ENCODE measurements around the gene TADA3. TPM values are rescaled to one million over a fixed set of nuclear protein-coding genes. Genes with fewer than 3 reads are reported as not detected.

Gene TADA3
- total RNA-seq, 1 experiment from 2014 or later, result 147 TPM

DNA sequence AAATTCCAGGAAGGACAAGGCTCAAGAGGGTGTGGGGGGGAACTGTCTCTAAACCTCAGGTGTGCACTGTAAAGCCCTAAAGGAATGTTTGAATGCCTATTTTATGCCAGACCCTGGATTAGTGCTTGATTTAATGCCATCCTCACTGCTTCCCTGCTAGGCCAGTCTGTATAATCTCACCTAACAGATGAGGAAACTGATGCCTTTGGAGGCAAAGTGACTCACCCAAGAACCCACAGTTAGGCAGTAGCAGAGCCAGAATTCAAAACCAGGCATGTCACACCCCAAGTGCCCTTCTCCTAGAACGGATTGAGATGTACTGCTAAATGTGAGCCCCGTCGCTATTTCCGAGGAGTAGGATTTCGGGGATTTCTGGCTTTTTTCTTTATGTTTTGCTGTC is 30.4 kb downstream of the TADA3 start:
- no peak for DNase-seq (ENCODE audit: low read depth)

DNA sequence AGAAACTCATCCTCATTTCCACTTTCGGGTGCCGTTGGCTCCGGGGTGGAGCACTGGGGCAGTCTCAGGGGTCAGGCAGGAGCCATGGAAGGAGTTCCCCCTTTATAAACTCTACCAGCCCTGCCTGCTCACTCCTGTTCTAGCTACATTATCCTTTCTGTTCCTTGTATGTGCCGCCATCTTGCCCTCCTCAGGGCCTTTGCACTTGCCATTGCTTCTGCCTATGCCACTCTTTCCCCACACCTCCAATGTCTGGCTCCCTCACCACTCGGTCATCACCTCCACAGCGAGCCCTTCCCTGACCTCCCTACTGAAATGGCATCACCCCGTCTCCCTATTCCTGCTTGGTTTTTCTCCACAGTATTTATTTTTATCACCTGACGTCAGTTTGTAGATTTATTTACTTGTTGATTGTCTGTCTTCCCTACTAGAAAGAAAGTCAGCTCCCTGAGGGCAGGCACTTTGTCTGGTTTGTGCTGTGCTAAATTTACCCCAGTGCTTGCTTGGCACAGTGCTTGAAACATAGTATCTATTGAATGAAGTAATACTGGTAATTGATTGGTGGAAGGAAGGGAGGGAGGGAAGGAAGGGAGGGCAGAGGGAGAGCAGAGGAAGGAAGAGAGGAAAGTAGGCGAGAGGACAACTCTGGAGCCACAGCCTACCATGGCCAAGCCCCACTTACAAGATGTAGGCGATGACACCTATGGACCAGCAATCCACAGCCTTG is 31.3 kb downstream of the TADA3 start:
- DNase-seq (ENCODE audit: low read depth), result no peak

DNA sequence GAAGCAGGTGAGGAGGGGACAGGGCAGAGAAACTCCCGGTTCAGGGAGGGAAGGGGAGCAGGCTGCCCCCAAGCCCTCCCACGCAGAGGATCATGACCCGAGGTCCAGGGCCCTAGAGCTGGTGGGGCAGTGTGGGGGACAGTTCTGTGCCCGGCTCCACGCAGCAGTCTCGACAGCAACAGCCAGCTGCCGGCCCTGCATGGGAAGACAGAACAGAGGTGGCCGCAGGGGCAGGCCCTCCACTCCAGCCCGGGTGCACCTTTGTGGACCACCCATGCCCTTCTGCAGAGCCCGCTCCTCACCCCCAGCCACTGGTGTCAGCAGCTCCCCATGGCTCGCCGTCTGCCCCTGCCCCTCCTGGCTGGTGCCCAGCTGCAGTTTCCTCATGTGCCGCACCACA is 34.8 kb downstream of the TADA3 start:
- no peak for DNase-seq (ENCODE audit: low read depth)

DNA sequence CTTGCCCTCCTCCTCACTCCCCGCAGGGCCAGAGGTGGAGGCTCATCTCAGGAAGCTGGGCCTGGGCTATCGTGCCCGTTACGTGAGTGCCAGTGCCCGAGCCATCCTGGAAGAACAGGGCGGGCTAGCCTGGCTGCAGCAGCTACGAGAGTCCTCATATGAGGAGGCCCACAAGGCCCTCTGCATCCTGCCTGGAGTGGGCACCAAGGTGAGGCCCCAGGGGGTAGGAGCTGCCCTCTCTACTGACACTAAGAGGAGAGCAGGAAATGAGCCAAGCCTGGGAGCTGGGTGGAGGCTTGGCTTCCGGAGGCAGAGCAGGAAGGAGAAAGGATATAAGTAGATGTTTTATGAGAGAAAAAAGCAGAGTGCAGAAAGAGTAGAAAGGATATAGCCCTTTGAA is 37.6 kb downstream of the TADA3 start:
- DNase-seq (ENCODE audit: low read depth), result no peak

DNA sequence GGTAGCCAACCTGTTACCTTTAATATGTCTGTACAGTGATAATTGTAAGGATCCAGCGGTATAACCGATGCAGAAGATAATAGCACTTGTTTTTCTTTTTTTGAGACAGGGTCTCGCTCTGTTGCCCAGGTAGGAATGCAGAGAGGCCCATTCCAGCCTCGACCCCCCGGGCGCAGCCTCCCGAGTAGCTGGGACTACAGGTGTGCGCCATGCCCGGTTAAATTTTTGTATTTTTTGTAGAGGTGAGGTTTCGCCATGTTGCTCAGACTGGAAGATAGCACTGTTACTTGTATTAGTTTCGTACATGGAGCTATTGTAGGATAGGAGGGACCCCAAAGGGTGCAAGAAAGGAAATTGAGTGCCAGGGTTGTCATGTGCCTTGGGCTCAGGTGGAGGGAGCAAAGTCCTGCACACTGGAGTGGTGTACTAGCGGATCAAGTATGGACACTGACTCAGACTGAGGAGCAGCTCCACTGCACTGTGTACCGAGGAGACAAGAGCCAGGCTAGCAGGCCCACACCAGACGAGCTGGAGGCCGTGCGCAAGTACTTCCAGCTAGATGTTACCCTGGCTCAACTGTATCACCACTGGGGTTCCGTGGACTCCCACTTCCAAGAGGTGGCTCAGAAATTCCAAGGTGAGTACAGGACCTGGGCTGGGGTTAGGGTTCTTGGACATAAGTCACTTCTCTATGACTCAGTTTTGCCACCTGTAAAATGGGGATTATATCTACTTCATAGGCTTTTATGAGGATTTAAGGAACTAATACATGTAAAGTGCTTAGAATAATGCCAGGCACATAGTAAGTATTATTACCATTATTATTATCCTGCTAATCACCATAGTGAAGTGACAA is 41.5 kb downstream of the TADA3 start:
- DNase-seq (ENCODE audit: low read depth), result no peak

DNA sequence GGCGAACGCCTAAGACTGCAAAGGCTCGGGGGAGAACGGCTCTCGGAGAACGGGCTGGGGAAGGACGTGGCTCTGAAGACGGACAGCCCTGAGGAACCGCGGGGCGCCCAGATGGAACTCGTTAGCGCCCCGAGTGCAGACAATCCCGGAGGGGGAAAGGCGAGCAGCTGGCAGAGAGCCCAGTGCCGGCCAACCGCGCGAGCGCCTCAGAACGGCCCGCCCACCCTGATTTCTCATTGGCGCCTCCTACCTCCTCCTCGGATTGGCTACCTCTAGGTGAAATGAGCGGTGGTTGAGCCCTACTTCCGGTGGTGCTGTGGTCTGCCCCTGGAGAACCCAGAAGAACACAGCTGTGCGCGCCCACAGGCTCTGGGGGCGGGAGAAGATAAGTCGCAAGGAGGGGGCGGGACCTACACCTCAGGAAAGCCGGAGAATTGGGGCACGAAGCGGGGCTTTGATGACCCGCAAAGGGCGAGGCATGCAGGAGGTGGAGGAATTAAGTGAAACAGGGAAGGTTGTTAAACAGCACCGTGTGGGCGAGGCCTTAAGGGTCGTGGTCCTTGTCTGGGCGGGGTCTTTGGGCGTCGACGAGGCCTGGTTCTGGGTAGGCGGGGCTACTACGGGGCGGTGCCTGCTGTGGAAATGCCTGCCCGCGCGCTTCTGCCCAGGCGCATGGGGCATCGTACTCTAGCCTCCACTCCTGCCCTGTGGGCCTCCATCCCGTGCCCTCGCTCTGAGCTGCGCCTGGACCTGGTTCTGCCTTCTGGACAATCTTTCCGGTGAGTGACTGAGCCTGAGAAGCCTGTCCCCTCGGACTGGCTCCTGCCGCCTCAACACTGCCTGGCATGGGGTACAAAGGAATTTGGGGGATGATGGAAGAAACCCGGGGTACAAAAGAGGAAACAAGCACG is 42.4 kb downstream of the TADA3 start, which contains the start of gene OGG1:
OGG1 (plus strand) TSS at position 308 of the 911 bp plus-strand sequence; CDS start at position 643, 335 bp downstream.
- peak; percentile 99 for DNase-seq (ENCODE audit: low read depth)

DNA sequence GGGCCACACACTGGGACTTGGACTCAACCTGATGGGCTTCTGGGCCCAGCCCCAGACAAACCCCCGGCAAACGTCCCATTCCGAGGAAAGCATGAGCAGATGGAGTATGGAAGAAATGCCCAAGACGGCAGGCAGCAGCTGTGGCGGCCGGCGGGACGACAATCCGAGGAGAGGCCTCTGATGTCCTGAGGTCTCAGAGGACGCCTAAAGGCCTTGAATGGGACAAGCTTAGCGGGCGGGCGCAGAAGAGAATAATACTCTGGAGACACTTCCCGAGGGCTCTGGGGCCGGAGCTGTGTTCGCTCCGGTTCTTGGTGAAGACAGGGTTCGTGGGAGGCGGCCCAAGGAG is 43.0 kb downstream of the TADA3 start:
- DNase-seq (ENCODE audit: low read depth), result no peak

DNA sequence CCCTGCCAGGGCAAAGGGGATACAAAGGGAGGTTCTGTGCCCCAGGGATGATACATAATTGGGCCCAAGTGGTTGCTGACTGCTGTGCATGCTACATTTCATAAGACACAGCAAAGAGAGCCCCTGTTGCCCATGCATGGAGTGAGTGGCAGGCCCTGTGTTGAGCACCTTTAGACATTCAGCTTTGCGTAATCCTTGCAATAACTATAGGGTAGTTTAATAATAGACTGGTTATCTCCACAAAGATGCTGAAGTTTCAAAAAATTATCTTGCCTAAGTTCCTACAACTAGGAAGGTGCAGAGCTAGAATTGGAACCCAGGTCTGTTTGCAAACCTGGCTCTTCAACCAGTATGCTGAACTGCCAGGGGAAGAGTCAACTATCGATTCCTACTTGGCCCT is 44.2 kb downstream of the TADA3 start:
- no peak for DNase-seq (ENCODE audit: low read depth)

DNA sequence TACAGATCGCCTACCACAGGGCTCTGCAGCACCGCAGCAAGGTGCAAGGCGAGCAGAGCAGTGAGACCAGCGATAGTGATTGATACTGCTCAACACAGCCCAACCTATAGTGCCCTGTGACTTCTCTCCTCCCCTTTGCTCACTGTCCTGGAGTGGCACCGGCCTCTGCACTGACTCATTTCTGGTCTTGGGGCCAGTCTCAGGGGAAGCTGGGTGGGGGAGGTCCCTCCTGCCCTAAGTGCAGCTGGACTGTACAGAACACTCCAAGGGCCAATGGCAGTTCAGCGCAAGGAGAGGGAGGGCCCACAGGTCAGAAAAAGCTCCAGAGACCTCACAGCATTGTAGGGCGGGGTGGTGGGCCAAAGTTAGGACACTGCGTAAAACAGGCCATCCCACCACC is 45.0 kb downstream of the TADA3 start:
- DNase-seq (ENCODE audit: low read depth), result peak; percentile 89

DNA sequence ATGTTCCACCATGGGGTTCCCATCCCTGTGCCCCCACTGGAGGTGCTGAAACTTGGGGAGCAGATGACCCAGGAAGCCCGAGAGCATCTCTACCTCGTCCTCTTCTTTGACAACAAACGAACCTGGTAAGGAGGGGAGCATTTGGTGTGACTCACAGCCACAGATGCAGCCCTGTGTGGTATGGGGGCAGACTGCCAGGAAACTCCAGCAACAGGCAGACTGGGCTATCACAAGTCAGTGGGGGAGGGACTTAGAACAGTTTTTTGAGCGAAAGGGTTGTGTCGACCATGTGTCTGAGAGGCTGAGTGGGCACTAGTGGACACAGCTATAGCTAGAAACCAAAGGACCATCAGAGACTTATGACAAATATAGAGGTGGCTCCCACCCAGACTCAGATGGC is 45.9 kb downstream of the TADA3 start:
- peak; percentile 83 for DNase-seq (ENCODE audit: low read depth)

DNA sequence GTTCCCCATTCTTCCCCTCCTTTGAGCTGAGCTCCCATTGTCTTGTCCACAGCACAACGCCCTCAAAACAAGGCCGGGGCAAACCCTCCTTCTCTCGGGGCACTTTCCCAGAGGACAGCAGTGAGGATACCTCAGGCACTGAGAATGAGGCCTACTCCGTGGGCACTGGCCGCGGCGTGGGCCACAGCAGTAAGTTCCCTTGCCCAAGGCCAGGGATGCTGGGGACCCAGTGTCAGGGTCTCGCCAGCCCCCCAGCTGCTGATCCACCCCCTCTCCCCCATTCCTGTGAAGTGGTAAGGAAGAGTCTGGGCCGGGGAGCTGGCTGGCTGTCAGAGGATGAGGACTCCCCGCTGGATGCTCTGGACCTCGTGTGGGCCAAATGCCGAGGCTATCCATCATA is 46.8 kb downstream of the TADA3 start:
- DNase-seq (ENCODE audit: low read depth), result no peak

DNA sequence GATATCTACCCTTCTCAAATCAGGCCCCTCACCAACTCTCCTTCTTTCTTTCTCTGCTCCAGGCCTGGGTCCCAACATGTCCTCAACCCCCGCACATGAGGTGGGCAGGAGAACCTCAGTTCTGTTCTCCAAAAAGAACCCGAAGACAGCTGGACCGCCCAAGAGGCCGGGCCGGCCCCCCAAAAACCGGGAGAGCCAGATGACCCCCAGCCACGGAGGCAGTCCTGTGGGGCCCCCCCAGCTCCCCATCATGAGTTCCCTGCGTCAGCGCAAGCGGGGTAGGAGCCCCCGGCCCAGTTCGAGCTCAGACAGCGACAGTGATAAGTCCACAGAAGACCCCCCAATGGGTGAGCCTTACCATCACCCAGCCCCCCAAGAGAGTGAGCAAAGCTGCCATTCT is 48.1 kb downstream of the TADA3 start:
- no peak for DNase-seq (ENCODE audit: low read depth)

DNA sequence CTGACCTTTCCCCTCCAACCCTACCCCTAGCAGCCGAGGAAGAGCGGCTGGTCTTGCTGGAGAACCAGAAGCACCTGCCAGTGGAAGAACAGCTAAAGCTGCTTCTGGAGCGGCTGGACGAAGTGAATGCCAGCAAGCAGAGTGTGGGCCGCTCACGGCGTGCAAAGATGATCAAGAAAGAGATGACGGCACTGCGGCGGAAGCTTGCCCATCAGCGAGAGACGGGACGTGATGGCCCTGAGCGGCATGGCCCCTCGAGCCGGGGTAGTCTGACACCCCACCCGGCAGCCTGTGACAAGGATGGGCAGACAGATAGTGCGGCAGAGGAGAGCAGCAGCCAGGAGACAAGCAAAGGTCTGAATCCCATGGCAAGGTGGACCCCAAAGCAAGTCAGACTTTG is 48.7 kb downstream of the TADA3 start:
- DNase-seq (ENCODE audit: low read depth), result no peak

DNA sequence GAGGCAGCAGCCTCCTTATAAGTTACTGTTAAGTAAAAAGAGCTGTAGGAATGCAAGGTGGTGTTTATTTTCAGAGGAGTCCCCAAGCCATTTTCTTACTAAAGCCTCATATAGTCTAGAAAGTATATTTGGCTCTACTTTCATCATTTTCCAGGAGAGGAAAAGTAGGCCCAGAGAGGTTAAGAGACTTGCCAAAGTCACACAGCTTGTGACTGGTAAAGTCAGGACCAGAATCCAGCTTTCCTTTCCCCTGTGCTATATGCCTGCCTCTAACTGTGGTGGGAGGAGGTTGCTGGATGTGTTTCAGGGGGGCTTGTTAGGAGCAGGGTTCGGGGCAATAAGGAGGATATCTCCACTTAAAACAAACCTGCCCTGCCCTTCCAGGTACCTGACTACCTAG is 49.7 kb downstream of the TADA3 start:
- DNase-seq (ENCODE audit: low read depth), result no peak

DNA sequence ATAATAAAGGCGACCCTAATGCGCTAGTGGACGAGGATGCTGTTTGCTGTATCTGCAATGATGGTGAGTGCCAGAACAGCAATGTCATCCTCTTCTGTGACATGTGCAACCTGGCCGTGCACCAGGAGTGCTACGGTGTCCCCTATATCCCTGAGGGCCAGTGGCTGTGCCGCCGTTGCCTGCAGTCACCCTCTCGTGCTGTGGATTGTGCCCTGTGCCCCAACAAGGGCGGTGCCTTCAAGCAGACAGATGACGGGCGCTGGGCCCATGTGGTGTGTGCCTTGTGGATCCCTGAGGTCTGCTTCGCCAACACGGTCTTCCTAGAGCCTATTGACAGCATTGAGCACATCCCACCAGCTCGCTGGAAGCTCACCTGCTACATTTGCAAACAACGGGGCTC is 53.1 kb downstream of the TADA3 start:
- no peak for DNase-seq (ENCODE audit: low read depth)

DNA sequence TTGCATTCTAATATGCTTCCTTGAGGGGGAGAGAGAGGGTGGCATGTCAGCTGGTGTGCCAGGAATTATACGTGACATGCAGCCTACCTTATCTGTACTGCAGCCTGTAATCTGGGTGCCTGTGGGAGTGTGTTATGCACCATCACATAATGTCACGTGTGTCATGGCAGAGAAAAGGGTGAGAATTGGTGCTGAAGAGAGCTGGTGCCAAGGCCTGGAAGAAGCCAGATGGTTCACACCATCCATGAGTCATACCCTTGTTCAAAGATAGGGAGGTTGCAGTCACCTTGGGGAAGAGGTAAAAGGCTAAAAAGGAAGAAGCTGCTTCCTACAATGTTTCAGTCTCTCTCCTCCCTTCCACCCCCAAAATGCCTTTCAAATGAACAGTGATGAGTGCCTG is 55.4 kb downstream of the TADA3 start:
- DNase-seq (ENCODE audit: low read depth), result no peak

DNA sequence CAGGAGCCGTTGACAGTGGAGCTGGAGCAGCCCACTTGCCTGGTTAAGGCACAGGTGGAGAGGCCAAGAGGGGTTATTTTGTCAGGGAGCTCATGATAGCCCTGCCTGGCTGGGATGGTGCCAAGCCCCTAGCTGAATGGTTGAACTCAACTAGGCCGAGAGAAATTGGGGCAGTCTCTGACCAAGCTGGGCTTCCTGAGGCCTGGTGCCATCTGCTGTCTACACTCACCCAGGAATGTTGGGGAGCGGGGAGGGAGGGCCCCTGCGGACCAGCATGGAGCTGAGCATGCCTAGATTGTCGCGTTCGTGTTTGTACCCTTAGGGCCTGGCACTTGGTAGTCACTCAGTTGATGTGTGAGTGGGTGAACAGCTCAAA is 59.5 kb downstream of the TADA3 start:
- peak; percentile 61 for DNase-seq (ENCODE audit: low read depth)

DNA sequence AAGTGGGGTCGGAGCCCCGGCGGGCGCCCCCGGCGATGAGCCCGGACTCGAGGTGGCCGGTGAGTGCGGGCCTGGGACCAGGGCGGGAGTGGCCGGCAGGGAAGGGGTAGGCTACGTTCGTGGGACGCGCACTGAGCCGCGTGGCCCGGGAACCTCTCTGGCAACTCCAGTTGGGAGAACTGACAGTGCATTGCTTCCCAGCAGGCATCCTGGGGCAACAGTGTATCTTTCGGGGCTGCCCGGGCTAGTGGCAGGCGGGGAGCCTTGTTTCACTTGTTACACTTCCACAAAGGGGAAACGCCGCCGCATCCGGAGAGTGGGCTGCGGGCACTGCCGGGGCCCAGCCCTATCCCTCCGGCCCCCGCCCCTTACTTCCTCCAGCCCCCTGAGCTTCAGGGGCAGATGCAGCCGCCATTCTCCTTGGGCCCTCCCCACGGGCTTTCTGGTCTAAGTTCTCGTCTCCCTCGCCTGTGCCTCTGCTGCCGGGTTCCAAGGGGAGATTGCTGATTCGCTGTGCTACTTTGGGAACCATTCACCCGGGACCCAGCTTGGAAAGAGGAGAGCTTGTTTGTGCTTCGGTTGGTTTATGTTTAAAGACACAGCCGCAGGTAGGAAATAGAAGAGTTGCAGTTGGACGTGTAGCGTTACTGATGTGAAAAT is 60.1 kb downstream of the TADA3 start:
- DNase-seq (ENCODE audit: low read depth), result no peak

DNA sequence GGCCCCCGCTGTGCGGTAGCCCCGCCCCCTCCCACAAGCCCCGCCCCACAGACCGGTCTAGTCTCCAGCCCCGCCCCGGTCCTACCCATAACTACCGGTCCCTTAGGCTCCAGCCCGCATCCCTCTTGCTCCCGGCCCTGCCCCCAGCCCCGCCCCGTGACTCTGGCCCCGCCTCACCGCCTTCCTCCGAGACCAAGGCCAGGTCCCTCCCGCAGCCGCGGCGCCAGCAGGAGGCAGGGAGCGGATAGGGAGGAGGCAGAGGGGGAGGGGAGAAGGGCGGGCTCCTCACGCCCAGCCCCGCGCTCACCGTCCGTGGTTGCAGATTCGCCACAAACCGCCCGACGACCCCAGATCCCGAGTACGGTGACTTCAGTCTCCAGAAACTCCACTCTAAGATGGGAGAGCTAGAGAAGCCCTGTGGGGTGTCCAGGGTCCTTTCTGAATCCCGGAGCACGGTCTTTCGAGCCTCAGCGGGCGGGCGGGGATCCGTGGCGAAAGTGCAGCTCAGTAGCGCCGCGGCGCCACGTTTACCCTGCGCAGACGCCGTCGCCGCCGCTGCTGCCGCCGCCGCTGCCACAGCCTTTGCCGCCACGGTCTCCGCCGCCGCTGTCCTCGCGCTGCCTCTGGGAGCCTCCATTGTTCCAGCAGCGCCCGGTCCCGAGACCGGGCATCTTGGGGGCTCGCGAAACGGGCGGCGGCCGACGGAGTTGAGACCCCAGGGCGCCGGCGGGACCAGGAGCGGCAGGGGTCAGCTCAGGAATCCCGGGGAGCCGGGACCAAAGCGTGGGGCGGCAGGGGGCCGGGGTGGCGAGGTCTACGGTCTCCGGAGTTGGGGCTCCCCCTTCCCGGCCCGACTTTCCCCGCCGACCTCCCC is 60.8 kb downstream of the TADA3 start, which contains the start of gene BRPF1:
BRPF1 (plus strand) TSS at position 530 of the 874 bp plus-strand sequence. CDS start 2,406 bp downstream, outside the sequence.
- peak; percentile 99 for DNase-seq (ENCODE audit: low read depth)

DNA sequence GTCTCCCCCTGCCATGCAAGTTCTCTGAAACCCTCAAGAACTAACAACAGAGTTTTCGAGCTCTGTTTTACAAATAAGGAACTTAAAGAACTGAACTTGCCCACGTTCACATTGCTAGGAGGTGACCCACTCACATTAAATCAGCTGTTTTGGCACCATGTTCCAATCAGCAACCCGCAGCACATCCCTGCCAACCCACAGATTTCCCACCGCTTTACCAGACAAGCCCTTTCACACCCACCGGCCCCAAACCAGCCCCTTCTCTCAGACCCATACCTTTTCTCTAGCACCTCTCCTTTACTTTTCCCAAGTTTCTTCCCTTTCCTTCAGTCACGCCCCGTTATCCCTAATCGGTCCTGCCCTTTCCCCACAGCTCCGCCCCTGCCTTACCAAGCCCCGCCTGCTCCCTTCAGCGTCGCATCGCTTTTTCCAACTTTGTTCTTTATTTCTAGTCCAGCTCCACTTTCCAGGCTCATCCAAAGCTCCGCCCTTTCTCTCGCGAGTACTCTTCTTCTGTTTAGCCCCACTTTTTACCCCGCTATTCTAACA is 61.5 kb downstream of the TADA3 start:
- no peak for DNase-seq (ENCODE audit: low read depth)

Data from LHCN-M2 (cell line).